Neuronal stem cell (in vitro differentiated cells): ENCODE data around the gene MRPS33.

Experiments
- DNase-seq: peaks from one replicate; pipeline ENCODE4 v3.0.0-alpha.2; 2013; ENCODE audit warnings: low spot score
- H2AFZ ChIP-seq: one replicate; pipeline ENCODE4 v1.6.1; 2013; ENCODE audit warnings: mild to moderate bottlenecking, low read length, inconsistent platforms
- H2AK5ac ChIP-seq: 2 replicates; pipeline ENCODE4 v1.6.1; 2013; ENCODE audit warnings: low read depth, mild to moderate bottlenecking, inconsistent platforms, low read length, moderate library complexity, mixed read lengths
- H2BK120ac ChIP-seq: 2 replicates; pipeline ENCODE4 v1.6.1; 2013; ENCODE audit warnings: low read depth, mild to moderate bottlenecking, inconsistent platforms, low read length, moderate library complexity, mixed read lengths
- H2BK12ac ChIP-seq: one replicate; pipeline ENCODE4 v1.6.1; 2013; ENCODE audit warnings: low read length, inconsistent platforms
- H2BK15ac ChIP-seq: 2 replicates; pipeline ENCODE4 v1.6.1; 2013; ENCODE audit warnings: mild to moderate bottlenecking, low read length, inconsistent platforms, mixed read lengths
- H2BK5ac ChIP-seq: one replicate; pipeline ENCODE4 v1.6.1; 2013; ENCODE audit warnings: inconsistent platforms, mild to moderate bottlenecking, low read length, moderate library complexity
- H3K14ac ChIP-seq: one replicate; pipeline ENCODE4 v1.6.1; 2013; ENCODE audit warnings: low read length, inconsistent platforms
- H3K18ac ChIP-seq: 2 replicates; pipeline ENCODE4 v1.6.1; 2013; ENCODE audit warnings: low read length, inconsistent platforms
- H3K23ac ChIP-seq: 2 replicates; pipeline ENCODE4 v1.6.1; 2013; ENCODE audit warnings: low read depth, mild to moderate bottlenecking, mixed read lengths, low read length, inconsistent platforms; ENCODE audit not compliant: poor library complexity
- H3K27ac ChIP-seq: replicated peaks from 3 replicates; pipeline ENCODE4 v1.5.1; 2013; ENCODE audit warnings: low read length, inconsistent platforms
- H3K27me3 ChIP-seq, 3 experiments: 2 replicates each; pipeline ENCODE4 v1.6.1; 2013; ENCODE audit warnings: low read length in 3 of 3, mild to moderate bottlenecking in 2 of 3, inconsistent platforms in 1 of 3, low read depth in 1 of 3, mixed read lengths in 1 of 3, moderate library complexity in 1 of 3; ENCODE audit not compliant: control insufficient read depth in 3 of 3, insufficient read depth in 3 of 3
- H3K36me3 ChIP-seq, 2 donors: replicated peaks in 1 of 2; 2 replicates each; pipeline ENCODE4 v1.6.1; 2013; ENCODE audit warnings: low read length in 2 of 2; ENCODE audit not compliant: control insufficient read depth in 2 of 2, insufficient read depth in 2 of 2
- H3K4ac ChIP-seq: 2 replicates; pipeline ENCODE4 v1.6.1; 2013; ENCODE audit warnings: inconsistent platforms, mild to moderate bottlenecking, low read length, moderate library complexity
- H3K4me1 ChIP-seq, 2 donors: 1 replicate in 1 of 2; 2 replicates in 1 of 2; pipeline ENCODE4 v1.6.1; 2013; ENCODE audit warnings: low read length in 2 of 2, low read depth in 1 of 2; ENCODE audit not compliant: control insufficient read depth in 2 of 2, insufficient read depth in 1 of 2
- H3K4me2 ChIP-seq: one replicate; pipeline ENCODE4 v1.6.1; 2013; ENCODE audit warnings: mild to moderate bottlenecking, low read length, inconsistent platforms; ENCODE audit not compliant: insufficient read depth, poor library complexity, severe bottlenecking
- H3K4me3 ChIP-seq, 2 donors: 2 replicates each; pipeline ENCODE4 v1.5.1; 2013; ENCODE audit warnings: low read length in 2 of 2, mild to moderate bottlenecking in 2 of 2, inconsistent platforms in 1 of 2, moderate library complexity in 1 of 2
- H3K79me1 ChIP-seq: one replicate; pipeline ENCODE4 v1.6.1; 2013; ENCODE audit warnings: low read depth, mild to moderate bottlenecking, inconsistent platforms, low read length, moderate library complexity
- H3K9ac ChIP-seq: one replicate; pipeline ENCODE4 v1.6.1; 2013; ENCODE audit warnings: mild to moderate bottlenecking, low read depth, low read length, inconsistent platforms; ENCODE audit not compliant: poor library complexity
- H3K9me3 ChIP-seq, 2 donors: replicated peaks in 1 of 2; 2 replicates each; pipeline versions ENCODE3 to v1.6.1; 2013; ENCODE audit warnings: low read length in 2 of 2, mild to moderate bottlenecking in 2 of 2, inconsistent platforms in 1 of 2, low read depth in 1 of 2, mixed read lengths in 1 of 2, moderate library complexity in 1 of 2; ENCODE audit not compliant: control insufficient read depth in 2 of 2, insufficient read depth in 1 of 2
- H4K8ac ChIP-seq: one replicate; pipeline ENCODE4 v1.6.1; 2013; ENCODE audit warnings: low read depth, mild to moderate bottlenecking, inconsistent platforms, low read length, moderate library complexity
- H4K91ac ChIP-seq: one replicate; pipeline ENCODE4 v1.6.1; 2013; ENCODE audit warnings: low read length, low read depth, mild to moderate bottlenecking, inconsistent platforms; ENCODE audit not compliant: poor library complexity
- WGBS, 2 donors: extraction: QIAGEN DNeasy Blood & Tissue Kit; methylation state at CpG; one replicate each; pipeline ENCODE4 v1.1.7; 2013; ENCODE audit warnings: missing lambda C conversion rate in 2 of 2, mixed read lengths in 1 of 2; ENCODE audit not compliant: insufficient read length in 2 of 2, insufficient replicate concordance in 1 of 2; ENCODE audit errors: extremely low coverage in 2 of 2; 5-methylcytosine and 5-hydroxymethylcytosine counted together

Gene MRPS33

GRCh38 chr7:140981951-140982350 is 32.8 kb downstream of the MRPS33 start:
- Histone ChIP-seq H3K4me3 (no peak overlapping the region), H2BK120ac (no peak overlapping the region), H3K9ac (no peak overlapping the region), H2BK15ac (no peak overlapping the region), H3K4me2 (no peak overlapping the region), H3K27me3 (no peaks in the 10 kb centered on the region), H3K79me1 (no peaks in the 10 kb centered on the region), H4K91ac (no peak overlapping the region), H3K18ac (no peak overlapping the region), H3K23ac (no peak overlapping the region), H4K8ac (no peak overlapping the region), H3K9me3 (peaks cover 0 to 7% of the 10 kb centered on the region in 2 donors), H3K27ac (no peak overlapping the region), H2AFZ (no peak overlapping the region), H3K4me1 (no peaks in the 10 kb centered on the region), H2BK5ac (no peak overlapping the region), H2AK5ac (no peak overlapping the region), H3K4ac (no peak overlapping the region), H2BK12ac (no peak overlapping the region), H3K14ac (no peak overlapping the region), H3K36me3 (no peaks in the 10 kb centered on the region)
- no CpG with 5 or more reads among the region's 2 CpGs for WGBS, 2 donors
- no peak for DNase-seq

GRCh38 chr7:140977741-140978140 is 37.0 kb downstream of the MRPS33 start:
- H2BK120ac ChIP-seq, result no peak overlapping the region

GRCh38 chr7:140972876-140973829 is 41.6 kb downstream of the MRPS33 start:
- no peaks in the 10 kb centered on the region for H3K9me3 ChIP-seq
- H2BK120ac ChIP-seq, result no peak overlapping the region
- no peak overlapping the region for H3K18ac ChIP-seq
- H3K27me3 ChIP-seq, result no peaks in the 10 kb centered on the region
- H4K91ac ChIP-seq, result no peak overlapping the region
- no peak overlapping the region for H3K4ac ChIP-seq
- no peaks in the 10 kb centered on the region for H3K4me1 ChIP-seq
- H3K4me2 ChIP-seq, result no peak overlapping the region
- H2BK12ac ChIP-seq, result no peak overlapping the region
- no peak for DNase-seq
- no peak overlapping the region for H2AK5ac ChIP-seq
- no peak overlapping the region for H3K4me3 ChIP-seq
- no peak overlapping the region for H3K9ac ChIP-seq
- H3K27ac ChIP-seq, result no peak overlapping the region
- no peak overlapping the region for H2AFZ ChIP-seq
- no peak overlapping the region for H3K14ac ChIP-seq
- H3K79me1 ChIP-seq, result no peaks in the 10 kb centered on the region
- H3K23ac ChIP-seq, result no peak overlapping the region
- WGBS, 2 donors, result no CpG with 5 or more reads among the region's 9 CpGs
- no peak overlapping the region for H2BK15ac ChIP-seq
- H3K36me3 ChIP-seq, result no peaks in the 10 kb centered on the region
- no peak overlapping the region for H2BK5ac ChIP-seq
- no peak overlapping the region for H4K8ac ChIP-seq

More at GRCh38 chr7:140977741-140978140, 37.0 kb downstream of the MRPS33 start:
- Histone ChIP-seq H3K9ac (no peak overlapping the region), H3K79me1 (no peaks in the 10 kb centered on the region), H4K8ac (no peak overlapping the region), H2BK15ac (no peak overlapping the region), H3K27me3 (no peaks in the 10 kb centered on the region), H3K9me3 (no peaks in the 10 kb centered on the region), H3K14ac (no peak overlapping the region), H3K18ac (no peak overlapping the region), H3K23ac (no peak overlapping the region), H3K4me1 (no peaks in the 10 kb centered on the region), H2BK12ac (no peak overlapping the region), H3K36me3 (no peaks in the 10 kb centered on the region), H3K4me3 (no peak overlapping the region), H3K27ac (no peak overlapping the region), H2AK5ac (no peak overlapping the region), H4K91ac (no peak overlapping the region), H3K4ac (no peak overlapping the region), H3K4me2 (no peak overlapping the region), H2AFZ (no peak overlapping the region), H2BK5ac (no peak overlapping the region)
- DNase-seq, result no peak
- WGBS, 2 donors, result no CpG with 5 or more reads among the region's 1 CpG

GRCh38 chr7:140972344-140972743 is 42.4 kb downstream of the MRPS33 start:
- no peak overlapping the region for H3K23ac ChIP-seq
- H3K9me3 ChIP-seq, result no peaks in the 10 kb centered on the region
- H2AK5ac ChIP-seq, result no peak overlapping the region
- no peaks in the 10 kb centered on the region for H3K27me3 ChIP-seq
- no peak for DNase-seq
- H3K9ac ChIP-seq, result no peak overlapping the region
- no peak overlapping the region for H3K18ac ChIP-seq
- H3K14ac ChIP-seq, result no peak overlapping the region
- no peak overlapping the region for H2AFZ ChIP-seq
- no peak overlapping the region for H3K27ac ChIP-seq
- no peak overlapping the region for H4K91ac ChIP-seq
- no peak overlapping the region for H2BK12ac ChIP-seq
- no peak overlapping the region for H3K4me2 ChIP-seq
- no peak overlapping the region for H2BK5ac ChIP-seq
- no peak overlapping the region for H4K8ac ChIP-seq
- no peaks in the 10 kb centered on the region for H3K36me3 ChIP-seq
- H3K4ac ChIP-seq, result no peak overlapping the region
- no peaks in the 10 kb centered on the region for H3K4me1 ChIP-seq
- H3K4me3 ChIP-seq, result no peak overlapping the region
- no CpG with 5 or more reads among the region's 2 CpGs for WGBS, 2 donors
- no peak overlapping the region for H2BK120ac ChIP-seq
- no peak overlapping the region for H2BK15ac ChIP-seq
- no peaks in the 10 kb centered on the region for H3K79me1 ChIP-seq
